M059J (cell line): ENCODE results near the gene GPR65. TPM values are rescaled to one million over a fixed set of nuclear protein-coding genes. Genes with fewer than 3 reads are reported as not detected.

Experiments used
- DNase-seq: peaks from one replicate; pipeline ENCODE4 v3.0.0-alpha.2; 2012; ENCODE audit warnings: low read depth
- total RNA-seq: library from RNA; depleted of rRNA; stranded (reverse); fragments of >200 nt; shearing (Covaris generic); gene quantifications from 2 replicates; pipeline ENCODE4 v1.2.3, GENCODE V29; 2014; rRNA removed

GPR65 gene
- total RNA-seq, result 0.05 TPM in 1 of 2 replicates, not detected in the other

- DNase-seq, result no peak
These were observed at the start of gene GPR65 for GRCh38 chr14:88005050-88005481. GPR65 (plus strand) TSS chr14:88005135; CDS start chr14:88010848, 5,713 bp downstream.

DNA sequence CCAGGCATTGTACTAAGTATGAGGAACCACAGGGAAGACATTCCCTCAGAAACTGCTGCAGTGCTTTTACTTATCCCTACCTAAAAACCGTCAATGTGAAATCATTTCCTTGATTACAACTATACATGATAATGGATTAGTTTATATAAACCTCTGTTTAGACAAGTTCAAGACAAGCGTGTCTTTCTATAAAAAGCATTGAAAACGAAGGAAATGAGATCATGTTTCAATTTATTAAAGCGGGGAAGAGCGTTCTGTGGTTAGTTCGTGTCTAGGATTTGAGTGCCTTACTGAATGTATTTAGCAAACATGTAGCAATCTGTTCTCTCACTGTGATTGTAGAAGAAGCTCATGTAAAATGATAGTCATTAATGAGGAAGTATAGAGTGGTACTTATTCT lies 49.4 kb upstream of the GPR65 start:
- DNase-seq, result no peak

DNA sequence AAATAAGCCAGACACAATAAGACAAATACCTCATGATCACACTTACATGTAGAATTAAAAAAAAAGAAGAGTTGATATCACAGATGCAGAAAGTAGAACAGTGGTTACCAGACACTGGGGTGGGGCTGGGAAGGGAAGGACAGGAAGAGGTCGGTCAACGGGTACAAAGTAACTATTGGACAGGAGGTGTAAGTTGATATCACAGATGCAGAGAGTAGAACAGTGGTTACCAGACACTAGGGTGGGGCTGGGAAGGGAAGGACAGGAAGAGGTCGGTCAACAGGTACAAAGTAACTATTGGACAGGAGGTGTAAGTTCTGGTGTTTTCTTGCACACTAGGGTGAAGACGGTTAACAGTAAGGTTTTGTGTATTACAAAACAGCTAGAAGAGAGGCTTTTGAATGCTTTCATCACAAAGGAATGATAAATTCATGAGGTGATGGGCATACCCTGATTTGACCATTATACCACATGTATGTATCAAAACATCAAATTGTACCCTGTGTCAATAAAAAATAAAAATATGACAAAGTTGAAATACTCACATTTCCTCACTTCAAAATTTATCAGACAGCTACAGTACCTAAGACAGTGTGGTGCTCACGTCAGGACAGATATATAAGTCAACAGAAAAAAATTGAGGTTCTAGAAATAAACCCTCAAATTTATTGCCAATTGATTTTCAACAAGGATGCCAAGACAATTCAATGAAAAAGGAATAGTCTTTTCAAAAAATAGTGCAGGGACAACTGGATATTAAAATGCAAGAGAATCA lies 44.7 kb upstream of the GPR65 start:
- DNase-seq, result no peak

GRCh38 chr14:87961246-87961645 lies 43.7 kb upstream of the GPR65 start:
- no peak for DNase-seq

DNA sequence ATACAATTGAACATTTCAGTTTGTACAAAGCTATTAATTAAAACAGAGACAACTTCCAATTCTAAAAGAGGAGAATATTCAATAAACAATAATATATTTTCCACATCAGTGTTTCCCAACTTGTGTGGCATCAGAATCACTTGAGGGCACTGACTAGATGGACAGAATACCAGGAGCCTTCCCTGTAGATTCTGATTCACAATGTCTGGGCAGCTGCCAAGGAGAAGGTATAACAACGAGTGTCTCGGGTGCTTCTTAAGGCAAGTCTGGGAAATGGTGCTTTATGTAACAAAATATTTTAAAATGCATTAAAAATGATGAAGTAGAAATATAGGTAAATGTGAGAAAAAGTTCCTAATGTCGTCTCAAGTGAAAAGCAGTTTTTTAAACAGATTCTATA lies 38.1 kb upstream of the GPR65 start:
- peak; percentile 27 for DNase-seq

DNA sequence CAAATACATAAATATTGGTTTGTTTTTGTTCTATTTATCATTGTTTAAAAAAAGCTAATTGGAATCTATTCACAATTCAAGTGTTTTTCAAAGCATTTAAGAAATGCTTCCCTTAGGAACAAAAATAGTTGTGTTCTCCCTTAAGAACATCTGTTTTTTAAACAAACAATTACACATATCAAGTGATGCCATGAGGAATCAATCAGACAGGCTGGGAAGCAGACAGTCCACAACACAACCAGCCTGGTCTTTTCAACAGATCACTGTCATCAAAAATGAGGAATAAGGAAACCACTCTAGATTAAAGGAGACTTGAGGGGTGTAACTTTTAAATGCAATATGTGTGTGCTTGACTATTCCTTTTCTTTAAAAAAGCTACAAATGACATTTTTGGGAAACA lies 37.4 kb upstream of the GPR65 start:
- no peak for DNase-seq

GRCh38 chr14:87971010-87971409 lies 33.9 kb upstream of the GPR65 start:
- DNase-seq, result no peak

- DNase-seq, result no peak
These were observed 29.3 kb upstream of the GPR65 start for GRCh38 chr14:87975636-87976035.

DNA sequence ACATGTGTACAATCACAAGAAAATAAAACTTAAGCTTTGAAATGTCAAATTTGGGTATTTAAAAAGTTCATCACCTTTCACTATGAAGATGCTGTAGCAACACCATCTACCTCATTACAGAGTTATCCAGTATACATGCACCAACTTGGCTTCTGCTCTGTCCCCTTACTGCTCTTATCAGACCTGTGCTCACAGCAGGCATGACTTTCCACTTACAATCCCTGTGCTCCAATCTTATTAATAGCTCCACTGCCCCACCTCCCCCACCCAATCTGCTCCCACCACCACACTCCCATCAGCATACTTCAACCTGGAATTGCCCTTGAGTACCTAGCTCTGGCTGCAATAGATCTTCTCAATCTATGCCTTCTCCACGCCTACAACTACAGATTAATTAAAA lies 25.2 kb upstream of the GPR65 start:
- DNase-seq, result no peak

GRCh38 chr14:87989221-87989955 lies 15.5 kb upstream of the GPR65 start:
- no peak for DNase-seq

DNA sequence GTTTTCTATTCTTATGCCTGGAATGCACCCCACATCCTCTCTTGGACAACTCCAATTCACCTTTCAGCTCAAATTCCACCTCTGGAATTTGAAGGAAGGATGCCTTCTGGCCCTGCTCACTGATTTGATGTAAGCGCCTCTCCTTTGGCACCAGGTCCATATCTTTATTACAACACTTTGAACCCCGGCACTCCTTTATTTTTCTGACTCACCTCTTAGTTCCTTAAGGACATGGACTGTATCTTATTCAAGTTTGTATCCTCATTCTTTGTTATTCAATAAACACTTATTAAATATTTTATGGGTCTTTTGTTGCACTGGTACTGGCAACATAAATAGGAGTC lies 15.0 kb upstream of the GPR65 start:
- no peak for DNase-seq

- DNase-seq, result no peak
These were observed 14.3 kb upstream of the GPR65 start for GRCh38 chr14:87990682-87991081.

- no peak for DNase-seq
These were observed 12.6 kb upstream of the GPR65 start for GRCh38 chr14:87992346-87992717.

DNA sequence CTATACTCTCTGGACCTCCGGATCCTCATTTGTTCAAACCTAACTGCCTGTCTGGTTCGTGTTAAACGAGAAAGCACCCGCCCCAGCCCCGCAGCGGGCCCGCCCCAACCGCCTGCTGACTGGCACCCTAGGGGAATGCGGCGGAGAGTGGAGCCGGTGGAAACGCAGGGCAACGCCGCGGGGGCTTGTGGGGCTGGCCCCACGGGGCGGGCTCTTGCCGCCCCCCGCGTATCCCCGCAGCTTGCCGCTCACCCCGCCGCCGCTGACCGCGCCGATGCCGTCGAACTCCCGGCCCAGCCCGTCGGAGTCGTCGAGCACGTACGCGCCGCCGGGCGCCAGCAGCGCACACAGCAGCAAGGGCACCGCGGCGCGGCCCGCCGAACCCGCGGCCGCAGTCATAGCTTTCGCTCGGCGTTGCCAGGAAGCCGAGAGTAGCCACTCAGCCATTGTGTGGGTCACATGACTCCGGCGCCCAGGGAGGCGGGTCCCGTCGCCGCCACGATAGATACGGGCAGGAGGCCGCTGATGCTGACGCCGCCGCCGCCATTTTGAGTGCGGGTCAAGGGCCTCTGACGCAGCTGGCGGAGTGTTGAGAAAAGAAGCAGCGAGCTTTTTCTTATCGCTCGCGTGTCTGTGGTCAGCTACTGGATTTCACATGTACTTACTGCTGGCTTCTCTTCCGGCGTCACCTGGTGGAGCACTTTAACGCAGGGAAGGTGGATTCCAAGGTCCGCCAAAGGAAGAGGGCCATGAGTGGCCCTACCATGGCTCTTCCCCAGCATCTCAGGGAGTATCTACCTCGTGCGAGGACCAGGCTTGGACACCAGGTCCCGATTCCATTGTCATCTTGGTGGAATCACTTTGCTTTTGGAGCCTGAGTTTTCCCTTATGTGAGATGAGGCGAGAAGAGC lies 12.0 kb upstream of the GPR65 start, which contains the start of gene GALC:
Gene GALC, minus strand, starts transcription at position 465 of the 911 bp plus-strand sequence. Its CDS starts 18 bp downstream, at position 447.
- peak; percentile 83 for DNase-seq

DNA sequence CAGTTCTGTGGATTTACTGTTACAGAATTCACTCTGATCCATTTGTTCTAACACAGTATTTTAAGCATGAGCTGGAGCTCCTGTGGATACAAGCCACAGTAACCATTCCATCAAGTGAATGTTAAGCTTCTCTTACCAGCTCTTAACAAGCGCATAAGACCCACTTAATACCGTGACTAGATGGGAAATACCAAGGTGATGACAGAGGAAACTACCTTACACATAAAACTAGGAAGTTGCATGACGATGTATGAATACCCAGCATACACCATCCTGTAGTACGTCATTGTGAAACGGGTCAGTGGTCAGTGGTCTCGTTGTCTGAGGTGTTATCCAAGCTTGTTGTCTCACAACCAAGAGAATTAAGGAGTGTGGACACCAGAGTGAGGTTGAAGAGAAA lies 10.0 kb upstream of the GPR65 start:
- DNase-seq, result no peak

DNA sequence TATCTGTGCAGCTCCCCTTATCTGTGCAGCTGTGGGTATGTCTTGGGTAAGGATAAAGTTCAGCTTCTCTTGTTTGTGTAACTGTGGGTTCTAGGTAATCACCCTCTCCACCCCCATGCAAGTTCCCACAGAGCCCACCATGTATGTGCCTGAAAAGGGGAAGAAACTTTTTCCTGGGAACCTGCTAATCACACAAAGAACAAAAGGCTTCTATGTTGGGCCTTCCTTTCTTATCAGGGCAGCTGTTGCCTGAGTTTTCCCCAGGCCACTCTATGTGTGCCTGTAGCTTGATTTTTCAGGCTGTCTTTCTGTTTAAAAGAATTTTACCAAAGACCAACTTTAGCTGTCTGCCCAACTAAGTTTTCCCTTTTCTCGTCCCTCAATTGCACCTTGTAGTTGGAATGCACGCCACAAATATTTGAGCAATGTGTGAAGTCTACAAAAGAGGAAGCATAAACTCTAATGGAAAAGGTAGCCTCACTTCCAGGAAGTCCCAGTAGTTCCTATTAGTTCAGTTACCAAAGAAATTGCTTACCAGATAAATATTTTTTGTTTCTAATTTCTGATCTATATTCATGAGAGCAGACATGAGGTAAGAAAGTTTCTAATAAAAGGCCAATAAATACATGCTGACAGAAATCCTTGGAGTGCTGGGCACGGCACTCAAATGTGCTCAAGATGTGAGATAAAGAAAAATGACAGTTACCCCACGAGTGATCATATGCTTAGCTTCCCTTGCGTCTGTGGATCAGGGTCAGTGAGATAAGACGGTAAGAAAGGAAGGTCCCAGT lies 9.2 kb upstream of the GPR65 start:
- peak; percentile 13 for DNase-seq

- no peak for DNase-seq
These were observed 8.7 kb upstream of the GPR65 start for GRCh38 chr14:87996291-87996592.

- DNase-seq, result no peak
These were observed 6.5 kb upstream of the GPR65 start for GRCh38 chr14:87998482-87998881.

DNA sequence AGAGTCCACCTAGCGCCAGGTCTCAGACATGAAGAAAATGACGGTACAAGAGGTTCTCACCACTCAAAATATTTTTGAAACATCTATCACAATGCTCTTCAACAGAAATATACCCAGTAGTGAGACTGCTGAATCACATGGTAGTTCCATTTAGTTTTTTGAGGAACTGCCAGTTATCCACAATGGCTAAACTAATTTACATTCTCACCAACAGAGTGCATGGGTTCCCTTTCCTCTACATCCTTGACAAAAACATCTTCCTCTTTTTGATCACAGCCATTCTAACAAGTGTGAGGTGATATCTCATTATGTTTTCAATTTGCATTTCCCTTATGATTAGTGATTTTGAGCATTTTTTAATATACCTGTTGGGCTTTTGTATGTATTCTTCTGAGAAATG lies 5.7 kb upstream of the GPR65 start:
- no peak for DNase-seq

GRCh38 chr14:88002421-88003075 lies 2.4 kb upstream of the GPR65 start:
- DNase-seq, result no peak

DNA sequence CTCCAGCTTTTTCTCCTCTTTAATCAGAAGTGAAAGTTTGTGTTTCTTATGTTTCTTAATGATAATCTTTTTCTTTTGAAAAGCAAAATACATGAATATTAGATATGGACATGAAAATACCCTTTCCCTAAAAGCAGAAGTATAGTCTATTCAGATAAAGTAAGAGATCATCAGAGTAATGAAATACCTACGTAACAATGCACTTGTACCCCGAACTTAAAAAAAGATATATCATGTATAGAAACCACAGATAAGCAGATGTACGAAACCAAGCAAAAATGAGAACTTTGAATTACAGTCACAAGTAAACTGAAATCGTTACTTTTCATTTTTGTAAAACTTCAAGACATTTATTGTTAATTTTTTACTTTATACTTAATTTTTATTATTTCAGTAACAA lies 1.5 kb upstream of the GPR65 start:
- DNase-seq, result no peak
